Measurements from ENCODE around the gene GRHL3.

DNA sequence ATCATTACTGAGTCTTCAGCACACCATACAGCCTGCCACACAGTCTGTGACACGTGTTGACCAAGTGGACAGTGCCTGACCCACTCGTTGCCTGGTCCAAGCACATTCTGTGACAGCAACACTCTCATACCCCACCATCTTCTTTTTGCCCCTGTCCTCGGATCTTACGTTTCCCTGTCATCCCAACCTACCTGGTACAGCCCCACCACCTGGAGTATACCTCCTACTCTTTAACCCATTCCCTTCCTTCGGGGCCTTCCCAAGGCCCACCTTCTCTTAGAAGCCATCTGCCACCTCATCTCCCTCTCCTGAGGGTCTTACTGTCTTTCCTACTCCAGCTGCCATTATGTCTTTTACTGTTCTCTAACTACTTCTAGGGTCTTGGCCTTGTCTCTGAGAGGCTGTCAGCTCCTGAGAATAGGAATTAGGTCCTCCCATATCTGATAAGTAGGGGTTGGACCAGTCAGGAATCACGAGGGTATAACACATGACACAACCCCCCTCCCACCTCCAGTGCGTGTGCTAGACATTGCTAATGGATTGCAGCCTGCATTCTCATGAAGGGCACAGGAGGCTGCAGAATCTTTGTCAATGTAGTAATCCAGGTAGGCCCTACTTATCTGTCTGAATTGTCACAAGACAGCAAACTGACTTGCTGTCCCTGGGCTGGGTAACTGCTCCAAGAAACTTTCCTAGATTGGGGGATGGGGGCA, 13.0 kb downstream of the GRHL3 start:
- no peak for TF ChIP-seq CTCF (IDR thresholded peaks at IDR 0.05)
- no peak for TF ChIP-seq EP300 (IDR thresholded peaks at IDR 0.05; ENCODE audit: low read depth)
- TF ChIP-seq POLR2A (IDR thresholded peaks at IDR 0.05) = no peak
- no peak for TF ChIP-seq POLR2AphosphoS5 (IDR thresholded peaks at IDR 0.05)

Data from transverse colon (tissue), 4 donors.